AG09319 (cell line): ENCODE results near the gene SLC18A3.

Source experiments
- DNase-seq: peaks from one replicate; pipeline ENCODE4 v3.0.0-alpha.2; 2010; ENCODE audit warnings: low read depth; ENCODE audit errors: extremely low read depth
- TF ChIP-seq, protein P1 (sequence below): IDR thresholded peaks from 2 replicates; pipeline ENCODE4 v1.5.1; 2011; ENCODE audit warnings: low read depth, mild to moderate bottlenecking, inconsistent platforms, low read length, moderate library complexity

Gene SLC18A3

DNA sequence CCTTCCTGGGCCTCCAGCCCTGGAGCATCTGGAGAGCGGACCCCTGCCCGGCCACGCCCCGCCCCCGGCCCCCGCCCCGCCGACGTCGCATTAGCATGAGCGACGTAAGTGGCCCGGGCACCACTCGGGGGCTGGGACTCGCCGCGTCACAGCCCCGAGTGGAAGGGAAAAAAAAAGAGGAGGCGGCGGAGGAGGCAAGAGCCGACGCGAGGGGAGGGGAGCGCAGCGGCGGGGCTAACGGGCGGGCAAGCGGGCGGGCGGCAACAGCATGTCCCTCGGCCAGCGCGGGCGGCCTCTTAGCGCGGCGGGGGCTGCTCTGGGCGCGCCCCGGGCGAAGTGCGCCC is at the start of gene SLC18A3:
Gene SLC18A3 (plus strand): TSS at position 197 of the 344 bp plus-strand sequence. CDS start 431 bp downstream, outside the sequence.
- TF ChIP-seq, protein P1, sequence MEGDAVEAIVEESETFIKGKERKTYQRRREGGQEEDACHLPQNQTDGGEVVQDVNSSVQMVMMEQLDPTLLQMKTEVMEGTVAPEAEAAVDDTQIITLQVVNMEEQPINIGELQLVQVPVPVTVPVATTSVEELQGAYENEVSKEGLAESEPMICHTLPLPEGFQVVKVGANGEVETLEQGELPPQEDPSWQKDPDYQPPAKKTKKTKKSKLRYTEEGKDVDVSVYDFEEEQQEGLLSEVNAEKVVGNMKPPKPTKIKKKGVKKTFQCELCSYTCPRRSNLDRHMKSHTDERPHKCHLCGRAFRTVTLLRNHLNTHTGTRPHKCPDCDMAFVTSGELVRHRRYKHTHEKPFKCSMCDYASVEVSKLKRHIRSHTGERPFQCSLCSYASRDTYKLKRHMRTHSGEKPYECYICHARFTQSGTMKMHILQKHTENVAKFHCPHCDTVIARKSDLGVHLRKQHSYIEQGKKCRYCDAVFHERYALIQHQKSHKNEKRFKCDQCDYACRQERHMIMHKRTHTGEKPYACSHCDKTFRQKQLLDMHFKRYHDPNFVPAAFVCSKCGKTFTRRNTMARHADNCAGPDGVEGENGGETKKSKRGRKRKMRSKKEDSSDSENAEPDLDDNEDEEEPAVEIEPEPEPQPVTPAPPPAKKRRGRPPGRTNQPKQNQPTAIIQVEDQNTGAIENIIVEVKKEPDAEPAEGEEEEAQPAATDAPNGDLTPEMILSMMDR: no peak
- DNase-seq: no peak

DNA sequence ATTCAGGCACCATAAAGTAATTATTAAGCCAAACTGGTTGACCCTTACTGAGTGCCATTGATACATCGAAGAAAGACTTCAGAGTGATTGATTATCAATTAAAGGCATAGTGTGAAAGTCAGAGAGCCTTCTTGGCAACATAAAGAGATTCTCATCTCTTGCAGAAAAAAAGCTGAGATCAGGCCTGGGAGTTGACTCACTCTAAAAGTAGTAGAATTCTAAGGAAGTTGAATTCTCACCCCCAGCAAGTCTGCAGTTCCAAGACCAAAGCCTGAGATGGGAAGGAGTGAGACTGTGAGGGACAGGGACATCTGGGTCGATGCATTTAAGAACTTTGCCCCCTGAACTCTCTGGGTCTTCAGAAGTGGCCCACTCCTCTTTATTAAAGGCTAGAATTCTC is 49.6 kb upstream of the SLC18A3 start:
- DNase-seq: no peak
- TF ChIP-seq, protein P1: no peak

DNA sequence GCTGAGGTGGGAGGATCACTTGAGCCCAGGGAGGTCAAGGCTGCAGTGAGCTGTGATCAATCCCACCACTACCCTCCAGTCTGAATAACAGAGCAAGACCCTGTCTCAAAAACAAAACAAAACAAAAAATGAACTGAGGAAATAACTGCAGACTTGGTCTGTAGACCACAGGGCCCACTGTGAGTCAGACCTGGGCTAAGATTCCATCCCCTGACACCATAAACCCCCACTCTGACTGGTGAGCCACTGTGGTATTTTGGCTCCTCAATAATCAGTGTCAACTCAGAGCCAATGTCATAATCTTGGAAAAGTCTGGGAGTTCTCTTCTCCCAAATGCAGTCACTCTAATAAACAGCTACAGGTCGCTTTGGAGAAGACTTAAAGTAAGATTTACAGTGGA is 47.2 kb upstream of the SLC18A3 start:
- TF ChIP-seq, protein P1: no peak
- DNase-seq: no peak

DNA sequence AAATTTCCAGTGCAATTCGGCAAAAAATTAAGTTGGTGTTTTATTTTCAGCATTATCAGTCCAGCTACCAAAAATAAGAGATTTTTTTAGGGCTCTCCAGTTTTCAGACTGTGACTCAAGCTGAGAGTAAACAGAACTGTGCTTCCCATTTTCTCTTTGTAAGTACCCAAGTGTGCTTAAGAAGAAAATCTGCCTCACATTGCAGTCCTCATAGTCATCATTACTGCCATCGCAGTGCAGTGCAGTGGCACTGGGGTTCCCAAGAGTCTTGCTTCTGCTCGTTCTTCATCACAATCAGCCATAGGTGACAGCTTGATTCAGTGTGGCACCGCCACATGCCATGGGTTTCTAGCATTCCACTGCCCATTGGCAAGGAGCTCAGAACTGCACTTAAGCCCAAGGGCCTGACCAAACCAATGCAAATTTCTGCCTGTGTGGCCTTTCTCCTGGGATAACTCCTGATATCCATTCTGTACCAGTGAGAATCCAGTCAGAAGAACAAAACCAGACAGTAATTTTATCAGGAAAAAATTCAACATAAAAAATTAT is 45.6 kb upstream of the SLC18A3 start:
- no peak for DNase-seq
- TF ChIP-seq, protein P1: no peak

DNA sequence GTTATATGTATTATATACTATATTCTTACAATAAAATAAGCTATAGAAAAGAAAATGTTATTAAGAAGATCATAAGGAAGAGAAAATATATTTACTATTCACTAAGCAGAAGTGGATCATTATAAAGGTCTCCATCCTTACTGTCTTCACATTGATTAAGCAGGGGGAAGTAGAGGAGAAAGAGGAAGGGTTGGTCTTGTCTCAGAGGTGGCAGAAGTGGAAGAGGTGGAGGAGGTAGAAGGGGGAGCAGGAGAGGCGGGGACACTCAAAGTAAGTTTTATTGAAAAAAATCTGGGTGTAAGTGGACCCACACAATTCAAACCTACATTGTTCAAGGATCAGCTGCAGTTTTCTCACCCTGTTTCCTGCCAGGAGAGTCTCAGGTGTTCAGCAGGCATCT is 42.3 kb upstream of the SLC18A3 start:
- DNase-seq: no peak

DNA sequence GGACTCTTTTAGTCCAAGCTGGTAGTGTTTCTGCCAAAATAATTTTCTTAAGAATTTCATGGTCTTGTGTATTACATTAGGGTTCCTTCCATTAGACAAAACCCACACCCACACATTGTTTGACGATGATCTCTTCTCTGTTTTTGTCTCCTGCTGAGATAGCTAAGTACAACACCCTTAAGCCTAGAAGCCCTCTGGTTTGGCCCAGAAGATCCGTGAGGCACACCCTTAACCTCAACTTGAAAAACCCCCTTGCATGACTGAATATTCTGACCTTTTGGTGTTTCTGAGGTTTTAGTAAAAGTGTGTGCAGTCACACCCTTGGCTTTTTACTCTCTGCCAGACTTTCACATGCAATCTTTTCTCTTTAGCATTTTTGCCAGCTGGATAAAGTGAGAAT is 41.9 kb upstream of the SLC18A3 start:
- TF ChIP-seq, protein P1: no peak
- peak; percentile 65 for DNase-seq

More for the DNA sequence above, 42.3 kb upstream of the SLC18A3 start:
- TF ChIP-seq, protein P1: no peak

DNA sequence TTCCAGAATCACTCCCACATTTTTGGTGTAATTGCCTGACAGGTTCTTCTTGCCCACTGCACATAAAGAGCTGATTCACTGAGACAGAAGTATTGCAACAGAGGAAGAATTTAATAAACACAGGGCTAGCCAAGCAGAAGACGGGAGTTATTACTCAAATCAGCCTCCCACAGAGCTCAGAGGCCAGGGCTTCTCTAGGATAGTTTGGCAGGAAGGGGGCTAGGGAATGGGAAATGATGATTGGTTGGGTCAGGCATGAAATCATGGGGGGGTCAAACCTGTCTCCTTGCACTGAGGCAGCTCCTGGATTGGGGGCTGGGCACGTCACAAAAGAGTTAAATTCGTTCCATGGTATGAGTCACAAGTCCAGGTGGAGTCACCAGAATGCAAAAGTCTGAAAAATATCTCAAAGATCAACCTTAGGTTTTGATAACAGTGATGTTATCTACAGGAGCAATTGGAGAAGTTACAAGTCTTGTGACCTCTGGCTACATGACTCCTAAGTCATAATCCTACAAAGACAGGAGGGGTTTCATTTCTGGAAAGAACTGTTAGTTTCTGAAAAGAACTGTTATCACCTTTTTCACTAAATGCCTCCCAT is 41.0 kb upstream of the SLC18A3 start:
- peak; percentile 50 for DNase-seq
- TF ChIP-seq, protein P1: no peak
